Stimulated activated CD4-positive, alpha-beta T cell treated with anti-CD3 and anti-CD28 coated beads, Interleukin-2, amount 100 ng/mL, for 48 hours (primary cell): ENCODE measurements around the gene COG1.

Experiments
- DNase-seq, 2 donors: peaks; one replicate each; pipeline ENCODE4 v3.0.0-alpha.2; 2020

COG1 gene

DNA sequence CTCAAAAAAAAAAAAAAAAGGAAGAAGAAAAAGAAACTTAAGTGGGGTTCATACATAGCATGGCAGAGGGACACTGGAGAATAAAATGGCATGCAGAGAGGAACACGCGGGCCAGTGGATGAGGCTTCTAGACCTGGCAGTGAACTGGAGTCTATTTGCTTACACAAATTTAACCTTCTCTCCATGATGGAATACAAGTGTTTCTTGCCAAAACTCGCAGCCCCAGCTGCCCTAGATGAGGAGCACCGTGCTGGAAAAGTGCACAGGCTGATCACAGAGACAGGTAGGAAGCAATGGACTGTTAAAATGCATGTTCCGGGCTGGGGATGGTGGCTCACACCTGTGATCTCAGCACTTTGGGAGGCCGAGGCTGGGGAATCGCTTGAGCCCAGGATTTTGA, 18.7 kb upstream of the COG1 start:
- DNase-seq, result no peak

DNA sequence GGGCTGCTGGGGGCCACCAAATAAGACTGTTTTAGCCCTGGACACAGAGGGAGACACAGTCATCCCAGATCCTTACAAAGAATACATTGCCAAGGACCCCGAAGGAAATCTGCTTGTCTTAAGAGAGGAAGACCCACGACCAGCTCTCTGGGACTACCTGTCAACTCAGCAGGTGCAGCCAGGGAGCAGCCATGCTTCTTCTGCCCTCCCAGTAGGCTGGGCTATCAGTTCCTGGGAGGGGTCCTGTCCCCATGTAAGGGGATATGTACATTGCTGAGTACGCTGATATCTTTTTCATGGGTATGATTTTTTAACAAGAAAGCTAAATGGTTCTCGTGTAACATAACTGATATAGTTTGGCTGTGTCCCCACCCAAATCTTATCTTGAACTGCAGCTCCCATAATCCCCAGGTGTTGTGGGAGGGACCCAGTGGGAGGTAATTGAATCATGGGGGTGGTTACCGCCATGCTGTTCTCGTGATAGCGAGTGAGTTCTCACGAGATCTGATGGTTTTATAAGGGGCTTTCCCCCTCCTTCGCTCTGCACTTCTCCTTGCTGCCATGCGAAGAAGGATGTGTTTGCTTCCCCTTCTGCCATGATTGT, 16.8 kb upstream of the COG1 start:
- DNase-seq, result no peak

DNA sequence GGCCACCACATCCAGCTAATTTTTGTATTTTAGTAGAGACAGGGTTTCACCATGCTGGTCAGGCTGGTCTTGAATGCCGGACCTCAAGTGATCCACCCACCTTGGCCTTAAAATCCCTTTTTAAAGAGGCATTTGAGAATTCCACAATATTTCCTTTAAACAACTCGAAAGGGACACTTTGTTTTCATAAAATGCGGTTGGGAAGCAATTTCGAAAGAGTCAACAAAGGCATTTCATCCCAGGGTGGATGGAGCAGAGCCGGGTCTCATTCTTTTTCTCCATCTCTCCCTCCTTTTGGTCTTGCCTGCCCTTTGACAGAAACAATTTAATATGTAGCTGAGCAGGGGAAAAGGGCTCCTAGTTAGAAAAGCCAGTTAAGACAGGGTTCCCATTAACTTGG, 13.5 kb upstream of the COG1 start:
- DNase-seq, result no peak

DNA sequence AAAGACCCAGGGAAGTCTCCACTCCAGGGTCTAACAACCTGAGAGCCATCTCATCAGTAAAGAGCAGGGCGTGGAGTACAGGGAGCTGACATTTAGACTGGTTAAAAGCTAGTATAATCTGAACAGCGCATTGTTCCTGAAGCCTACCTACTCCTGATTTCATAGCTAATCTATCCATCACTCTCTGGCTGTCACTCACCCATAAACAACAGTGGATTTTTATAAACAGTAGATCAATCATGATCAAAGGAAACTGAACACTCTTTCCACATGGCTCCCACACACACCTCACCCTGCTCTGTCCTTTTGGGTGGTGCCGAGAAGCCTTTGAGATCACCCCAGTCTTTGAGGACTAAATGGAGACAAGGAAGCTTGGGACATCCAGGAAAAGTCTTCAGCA, 13.0 kb upstream of the COG1 start:
- no peak for DNase-seq

DNA sequence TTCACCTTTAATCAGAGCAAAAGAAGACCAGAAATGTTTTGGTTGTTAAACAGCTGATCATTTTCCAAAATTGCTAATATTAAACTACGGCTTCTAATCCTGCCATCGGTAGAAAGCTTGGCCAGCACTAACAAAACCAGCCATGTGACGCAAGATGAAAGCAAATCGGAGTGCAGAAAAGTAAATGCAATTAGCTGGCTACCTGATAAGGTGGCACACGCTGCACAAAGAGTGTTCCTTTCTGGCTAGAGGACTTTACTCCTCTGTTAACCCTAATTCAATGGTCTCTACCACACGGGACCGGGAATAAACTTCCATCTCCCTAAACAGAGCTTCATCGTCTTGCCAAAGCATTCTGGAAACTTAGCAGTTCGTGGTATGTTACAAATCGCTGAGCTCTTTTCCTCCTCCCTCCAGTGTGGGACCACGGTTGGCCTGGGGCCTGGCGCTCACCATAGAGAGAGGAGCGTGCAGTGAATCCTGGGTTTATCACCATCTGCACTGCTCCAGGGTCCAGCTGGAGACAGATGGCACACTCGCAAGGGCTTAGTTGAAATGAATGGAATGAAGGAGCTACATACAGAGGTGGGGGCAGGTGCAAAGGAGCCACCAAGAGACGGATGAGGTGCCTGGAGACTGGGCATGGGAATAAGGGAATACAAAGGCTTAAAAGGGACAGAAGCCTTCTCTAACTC, 10.1 kb upstream of the COG1 start:
- DNase-seq, result no peak

DNA sequence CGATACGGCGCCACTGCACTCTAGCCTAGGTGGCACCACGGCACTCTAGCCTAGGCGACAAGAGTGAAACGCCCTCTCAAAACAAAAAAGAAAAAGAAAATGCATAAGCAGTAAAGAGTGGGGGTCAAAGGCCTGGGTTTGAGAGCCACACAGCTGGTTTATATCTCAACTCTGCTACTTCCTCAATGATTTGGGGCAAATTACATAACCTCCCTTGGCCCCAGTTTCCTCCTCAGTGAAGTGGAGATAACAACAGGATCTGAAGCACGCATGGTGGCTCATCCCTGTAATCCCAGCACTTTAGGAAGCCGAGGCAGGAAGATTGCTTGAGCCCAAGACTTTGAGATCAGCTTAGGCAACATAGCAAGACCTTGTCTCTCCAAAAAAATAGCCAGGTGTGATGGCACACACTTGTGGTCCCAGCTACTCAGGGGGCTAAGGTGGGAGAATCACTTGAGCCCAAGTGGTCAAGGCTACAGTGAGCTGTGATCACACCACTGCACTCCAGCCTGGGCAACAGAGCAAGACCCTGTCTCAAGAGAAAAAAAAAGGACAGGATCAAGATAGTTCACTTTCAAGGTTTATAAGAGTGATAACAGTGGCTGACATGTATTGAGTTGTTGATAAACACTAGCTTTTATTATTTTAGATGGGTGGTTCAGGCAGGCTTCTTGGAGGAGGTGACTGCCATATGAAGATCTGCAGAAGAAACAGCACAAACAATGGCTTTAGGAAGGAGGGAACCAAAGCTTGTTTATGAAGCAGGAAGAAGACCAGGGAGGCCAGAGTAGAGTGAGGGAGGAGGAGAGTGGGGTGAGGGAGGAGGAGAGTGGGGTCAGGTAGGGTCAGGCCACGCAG, 8.5 kb upstream of the COG1 start:
- no peak for DNase-seq

DNA sequence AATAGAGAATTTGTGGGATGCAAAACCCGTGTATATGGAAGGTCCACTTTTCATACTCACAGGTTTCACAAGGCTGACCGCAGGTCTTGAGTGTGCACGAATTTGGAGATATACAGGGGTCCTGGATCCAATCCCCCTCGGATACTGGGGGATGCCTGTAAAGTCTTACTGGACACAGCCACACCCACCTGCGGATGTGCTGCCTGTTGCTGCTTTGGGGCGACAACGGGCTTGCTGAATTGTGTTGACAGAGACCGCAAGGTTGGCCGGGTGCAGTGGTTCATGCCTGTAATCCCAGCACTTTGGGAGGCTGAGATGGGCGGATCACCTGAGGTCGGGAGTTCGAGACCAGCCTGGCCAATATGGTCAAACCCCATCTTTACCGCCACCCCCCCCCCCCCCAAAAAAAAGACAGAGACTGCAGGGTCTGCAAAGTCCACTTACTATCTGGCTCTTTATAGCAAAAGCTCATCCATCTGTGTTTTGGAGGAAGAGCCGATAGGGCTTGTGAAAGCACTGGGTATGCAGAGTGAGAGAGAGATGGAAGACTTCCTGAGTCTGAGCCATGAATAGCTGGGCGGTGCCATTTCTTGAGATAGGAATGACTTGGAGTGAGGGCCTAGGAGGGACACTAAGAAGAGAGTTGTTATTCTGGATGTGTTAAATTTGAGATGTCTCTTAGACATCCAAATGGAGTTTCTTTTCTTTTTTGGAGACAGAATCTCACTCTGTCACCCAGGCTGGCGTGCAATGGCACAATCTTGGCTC, 6.4 kb upstream of the COG1 start:
- no peak for DNase-seq

DNA sequence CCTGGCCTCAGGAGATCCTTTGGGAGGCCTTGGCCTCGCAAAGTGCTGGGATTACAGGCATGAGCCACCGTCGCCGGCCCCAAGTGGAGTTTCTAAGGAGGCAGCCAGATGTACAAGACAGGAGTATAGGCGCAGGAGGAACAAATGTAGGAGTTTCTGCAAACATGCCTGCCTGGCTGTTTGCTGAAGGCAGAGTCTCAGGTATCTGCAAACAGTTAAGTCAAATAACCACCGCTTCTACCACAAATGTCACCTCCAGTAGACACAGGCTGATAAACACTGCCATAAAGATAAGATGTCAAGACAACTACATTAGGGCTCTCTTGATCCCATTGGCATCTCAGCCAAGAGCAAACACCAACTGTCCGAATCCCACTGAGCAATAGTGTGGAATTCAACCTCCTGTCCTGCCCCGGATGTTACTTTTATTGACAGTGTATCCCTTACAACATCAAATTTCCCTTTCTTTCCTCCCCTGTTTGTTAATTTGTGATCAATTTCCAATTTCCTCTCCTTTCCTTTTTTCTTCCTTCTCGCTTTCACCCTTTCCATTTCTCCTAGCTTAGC, 5.6 kb upstream of the COG1 start:
- no peak for DNase-seq

DNA sequence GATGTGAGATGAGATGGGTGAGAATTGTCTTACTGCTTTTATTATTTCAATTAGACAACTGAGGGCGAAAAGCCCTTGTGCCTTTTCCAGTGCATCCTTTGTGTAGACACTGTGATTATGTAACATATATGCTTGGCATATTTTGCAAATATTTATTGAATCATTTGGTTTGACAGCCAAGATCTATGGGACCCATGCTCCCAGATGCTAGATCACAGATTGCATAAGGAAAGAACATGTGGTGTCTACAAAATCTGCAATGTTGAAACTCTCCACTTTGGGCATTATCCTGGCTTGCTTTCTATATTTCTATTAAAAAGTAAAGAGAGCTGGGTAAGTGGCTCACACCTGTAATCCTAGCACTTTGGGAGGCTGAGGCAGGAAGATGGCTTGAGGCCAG, 4.8 kb upstream of the COG1 start:
- no peak for DNase-seq

DNA sequence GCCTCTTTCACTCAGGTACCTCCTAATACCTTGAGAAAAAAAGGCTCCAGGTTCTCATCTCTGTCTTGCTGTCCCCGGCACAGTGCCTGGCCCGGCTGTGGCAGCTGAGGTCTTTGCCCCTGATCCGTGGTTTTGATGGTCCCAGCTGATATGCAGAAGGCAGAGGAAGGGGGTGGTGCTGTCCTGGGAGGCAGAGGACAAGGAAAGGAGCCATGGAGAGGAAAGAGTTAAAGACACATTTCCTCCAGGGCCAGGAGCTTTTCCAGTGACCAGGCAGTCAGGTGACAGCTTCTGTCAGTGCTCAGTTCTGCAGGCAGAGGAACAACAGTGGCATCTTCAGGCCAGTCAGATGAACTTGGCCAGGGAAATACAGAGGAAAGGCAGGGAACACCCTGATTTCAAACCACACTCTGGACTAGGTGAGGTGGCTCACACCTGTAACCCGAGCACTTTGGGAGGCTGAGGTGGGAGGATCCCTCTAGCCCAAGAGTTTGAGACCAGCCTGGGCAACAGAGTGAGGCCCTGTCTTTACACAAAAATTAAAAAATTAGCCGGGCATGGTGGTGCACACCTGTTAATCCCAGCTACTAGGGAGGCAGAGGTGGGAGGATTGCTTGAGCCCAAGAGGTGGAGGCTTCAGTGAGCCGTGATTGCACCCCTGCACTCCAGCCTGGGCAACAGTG, 3.3 kb upstream of the COG1 start:
- DNase-seq, result no peak

DNA sequence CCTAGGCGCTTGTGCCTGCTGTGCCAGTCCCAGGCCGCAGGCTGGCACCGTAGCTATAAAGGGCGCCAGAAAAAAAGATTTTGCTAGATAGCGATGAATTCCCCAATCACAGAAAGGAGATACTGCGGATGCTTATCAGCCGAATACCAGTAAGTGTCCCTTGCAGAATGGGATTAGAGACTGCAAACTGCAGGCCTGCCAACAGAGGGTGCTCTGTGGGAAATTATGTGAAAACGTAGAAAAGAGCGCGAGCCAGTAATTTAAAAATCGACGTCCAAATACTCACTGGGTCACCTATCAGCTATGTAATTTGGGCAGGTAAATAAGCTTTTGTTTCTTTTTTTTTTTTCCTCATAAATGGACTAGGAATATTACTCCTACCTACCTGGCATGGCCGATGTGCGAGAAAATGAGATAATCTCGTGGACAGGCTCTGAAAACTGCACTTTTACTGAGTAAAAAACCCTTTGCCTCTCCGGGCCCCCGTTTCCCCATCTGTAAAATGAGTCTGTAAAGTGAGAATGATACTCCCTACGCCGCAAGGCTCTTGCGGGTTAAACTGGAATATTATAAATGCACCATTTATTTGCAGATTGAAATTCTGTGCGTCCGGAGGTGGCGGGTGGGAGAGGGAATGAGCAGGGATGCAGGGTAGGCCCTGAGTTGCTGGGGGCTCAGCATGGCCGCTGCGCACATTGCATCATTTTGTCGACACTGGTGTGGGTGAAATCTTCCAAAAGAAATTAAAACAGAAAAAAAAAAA, 1.2 kb upstream of the COG1 start:
- peak; percentile 44 to 54 for DNase-seq

DNA sequence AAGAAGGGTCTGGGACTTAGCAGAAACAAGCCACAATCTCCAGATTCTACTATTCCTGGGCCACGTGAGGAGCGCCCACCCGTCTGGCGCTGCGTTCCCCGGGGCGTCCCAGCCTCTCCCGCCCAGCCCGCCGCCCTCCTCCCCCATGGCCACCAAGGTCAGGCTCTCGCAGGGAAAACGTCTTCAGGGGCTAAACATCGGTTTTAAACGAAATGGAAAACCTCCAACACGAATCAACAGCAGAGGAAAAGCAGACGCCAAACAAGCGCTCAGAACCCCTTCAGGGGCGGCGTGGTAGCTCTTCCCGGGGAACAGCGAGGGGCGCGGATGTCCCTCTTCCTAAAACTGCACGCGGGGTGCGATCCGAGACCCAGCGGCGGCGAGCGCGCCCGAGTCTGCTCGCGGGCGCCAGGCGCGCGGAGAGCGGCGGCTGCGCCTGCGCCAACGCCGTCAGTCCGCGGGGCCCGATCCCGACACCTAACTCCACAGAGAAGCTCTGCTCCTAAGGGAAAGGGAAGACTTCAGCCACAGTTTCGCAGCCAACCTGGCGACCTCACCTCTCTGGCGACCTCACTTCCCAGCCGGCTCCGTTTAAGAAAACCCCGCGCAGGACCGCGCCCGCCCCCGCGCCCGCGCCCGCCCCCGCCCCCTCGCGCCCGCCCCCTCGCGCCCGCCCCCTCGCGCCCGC, 505 bp upstream of the COG1 start:
- DNase-seq, result peak; percentile 54 to 65

DNA sequence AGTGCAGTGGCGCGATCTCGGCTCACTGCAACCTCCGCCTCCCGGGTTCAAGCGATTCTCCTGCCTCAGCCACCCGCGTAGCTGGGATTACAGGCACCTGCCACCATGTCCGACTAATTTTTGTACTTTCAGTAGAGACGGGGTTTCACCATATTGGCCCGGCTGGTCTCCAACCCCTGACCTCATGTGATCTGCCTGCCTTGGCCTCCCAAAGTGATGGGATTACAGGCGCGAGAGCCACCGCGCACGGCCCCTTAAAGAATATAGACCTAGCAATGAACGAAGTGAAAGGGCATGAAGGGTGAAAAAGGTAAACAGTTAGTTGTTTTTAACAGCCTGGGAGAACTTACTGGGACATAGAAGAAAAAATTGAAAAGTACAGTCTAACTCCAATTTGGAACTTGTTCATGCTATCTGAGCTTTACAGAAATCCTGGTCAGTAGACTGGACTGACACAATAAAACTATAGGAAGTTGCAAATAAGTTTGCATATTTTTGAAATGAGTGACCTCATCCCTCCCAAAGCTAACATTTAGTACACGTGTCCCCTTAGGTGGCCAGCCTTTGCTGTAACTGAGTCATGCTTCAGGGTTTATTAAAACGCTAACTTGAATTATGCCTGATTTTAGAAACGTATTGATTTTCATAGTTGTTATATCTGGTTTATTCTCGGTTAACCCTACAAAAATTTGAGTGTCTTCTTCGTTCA, 1.8 kb downstream of the COG1 start:
- no peak for DNase-seq

DNA sequence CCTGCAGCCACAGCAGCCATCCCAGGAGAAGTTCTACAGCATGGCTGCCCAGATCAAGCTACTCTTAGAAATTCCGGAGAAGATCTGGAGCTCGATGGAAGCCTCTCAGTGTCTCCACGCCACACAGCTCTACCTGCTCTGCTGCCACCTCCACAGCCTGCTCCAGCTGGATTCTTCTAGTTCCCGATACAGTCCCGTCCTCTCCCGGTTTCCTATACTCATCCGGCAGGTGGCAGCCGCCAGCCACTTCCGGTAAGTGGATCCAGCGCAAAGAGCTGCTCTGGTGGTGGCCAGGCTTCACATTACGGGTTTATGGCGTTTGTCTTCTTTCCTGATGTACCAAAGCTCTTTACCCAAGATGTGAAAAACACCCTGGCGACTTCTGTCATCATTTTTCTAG, 3.6 kb downstream of the COG1 start:
- no peak for DNase-seq

DNA sequence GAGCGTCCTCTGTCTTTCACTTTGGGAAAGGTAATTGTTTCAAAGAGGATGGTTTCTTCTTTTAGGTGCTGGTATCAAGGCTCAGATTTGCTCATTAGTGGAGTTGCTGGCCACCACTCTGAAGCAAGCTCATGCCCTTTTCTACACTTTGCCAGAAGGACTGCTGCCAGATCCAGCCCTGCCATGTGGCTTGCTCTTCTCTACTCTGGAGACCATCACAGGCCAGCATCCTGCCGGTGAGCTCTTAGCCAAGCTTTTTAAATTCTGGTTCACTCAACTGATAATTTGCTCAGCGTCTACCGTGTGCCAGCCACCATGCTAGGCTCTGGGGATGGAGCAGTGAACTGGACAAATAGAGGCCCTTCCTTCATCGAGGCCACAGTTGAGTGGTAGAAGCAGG, 4.3 kb downstream of the COG1 start:
- no peak for DNase-seq

DNA sequence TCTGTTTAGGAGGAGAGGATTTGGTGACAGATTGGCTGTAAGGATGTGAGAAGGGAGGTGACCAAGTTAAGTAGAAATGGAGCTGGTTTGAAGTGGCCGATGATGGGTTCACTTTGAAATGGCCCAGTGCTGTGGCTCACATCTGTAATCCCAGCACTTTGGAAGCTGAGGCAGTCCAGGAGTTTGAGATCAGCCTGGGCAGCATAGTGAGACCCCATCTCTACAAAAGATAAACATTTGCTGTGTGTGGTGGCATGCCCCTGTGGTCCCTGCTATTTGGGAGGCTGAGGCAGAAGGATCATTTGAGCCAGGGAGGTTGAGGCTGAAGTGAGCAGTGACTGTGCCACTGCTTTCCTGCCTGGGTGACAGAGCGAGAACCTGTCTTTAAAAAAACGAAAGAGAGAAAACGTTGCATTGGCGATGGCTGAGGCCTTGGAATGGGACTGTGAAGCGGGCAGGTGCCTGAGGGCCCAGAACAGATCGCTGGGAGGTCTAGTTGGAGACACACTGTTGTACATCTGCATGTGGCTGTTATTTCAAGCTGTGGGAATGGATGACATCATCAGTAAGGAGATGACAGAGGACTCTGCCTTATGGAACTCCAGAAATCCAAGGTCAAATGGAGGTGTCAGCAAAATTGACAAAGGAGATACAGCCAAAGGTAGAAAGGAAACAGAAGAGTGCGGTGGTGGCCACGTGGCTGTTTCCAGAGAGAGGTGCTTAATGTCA, 5.5 kb downstream of the COG1 start:
- no peak for DNase-seq

DNA sequence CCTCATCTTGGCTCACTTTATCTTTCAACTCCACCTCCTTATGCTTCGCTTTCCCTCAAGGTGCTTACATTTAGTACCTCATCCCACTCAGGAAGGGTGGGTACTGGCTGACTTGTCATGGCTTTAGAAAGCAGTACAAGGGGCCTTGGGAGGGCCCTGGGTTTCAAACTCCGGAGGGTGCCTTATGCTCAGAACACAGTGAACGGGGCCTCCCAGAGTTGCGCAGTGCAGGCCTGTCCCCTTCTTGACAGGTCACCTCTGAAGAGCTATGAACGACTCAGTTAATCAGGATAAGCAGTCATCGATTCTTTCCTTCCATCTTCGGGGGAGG, 6.0 kb downstream of the COG1 start:
- DNase-seq, result no peak

DNA sequence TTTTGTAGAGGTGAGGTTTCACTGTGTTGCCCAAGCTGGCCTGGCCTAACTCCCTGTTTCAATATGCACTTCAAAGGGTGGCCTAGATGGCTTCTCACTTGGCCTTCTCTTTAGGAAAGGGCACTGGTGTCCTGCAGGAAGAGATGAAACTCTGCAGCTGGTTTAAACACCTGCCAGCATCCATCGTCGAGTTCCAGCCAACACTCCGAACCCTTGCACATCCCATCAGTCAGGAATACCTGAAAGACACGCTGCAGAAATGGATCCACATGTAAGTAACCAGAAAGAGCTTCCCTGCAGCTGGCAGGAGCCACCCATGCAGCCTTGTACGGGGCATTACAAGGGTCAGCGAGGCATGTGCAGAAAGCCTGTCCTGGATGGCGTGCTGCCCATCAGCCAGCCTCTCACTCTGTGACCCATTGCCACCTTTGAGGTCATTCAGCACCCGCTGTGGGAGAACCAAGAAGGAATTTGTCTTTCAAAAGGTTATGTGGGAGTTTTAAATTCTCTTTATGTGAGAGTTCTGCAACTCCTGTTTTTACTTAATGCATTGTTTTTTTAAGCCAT, 7.0 kb downstream of the COG1 start:
- DNase-seq, result no peak

DNA sequence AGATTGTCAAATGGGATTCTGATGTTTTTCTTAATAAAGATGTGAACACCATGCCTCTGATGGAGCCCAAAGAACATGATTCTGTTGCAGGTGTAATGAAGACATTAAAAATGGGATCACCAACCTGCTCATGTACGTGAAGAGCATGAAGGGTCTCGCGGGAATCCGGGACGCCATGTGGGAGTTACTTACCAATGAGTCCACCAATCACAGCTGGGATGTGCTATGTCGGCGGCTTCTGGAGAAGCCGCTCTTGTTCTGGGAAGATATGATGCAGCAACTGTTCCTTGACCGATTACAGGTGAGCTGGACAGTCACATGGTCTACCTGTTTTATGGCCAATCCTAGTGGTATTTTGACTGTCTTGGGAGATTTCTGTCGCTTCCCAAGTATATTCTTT, 7.6 kb downstream of the COG1 start:
- DNase-seq, result no peak
